NCI-H1048 (cell line): ENCODE results near the gene KCNN1.
"Not testable (repeated sequence)": the region's sequence is repeated elsewhere in the genome, so short reads cannot be mapped to it uniquely, and the experiment has no call there.

ENCODE experiments used
- DNase-seq: peaks from one replicate; lab custom pipeline; 2025; lab: John Stamatoyannopoulos, UW

Gene KCNN1

DNA sequence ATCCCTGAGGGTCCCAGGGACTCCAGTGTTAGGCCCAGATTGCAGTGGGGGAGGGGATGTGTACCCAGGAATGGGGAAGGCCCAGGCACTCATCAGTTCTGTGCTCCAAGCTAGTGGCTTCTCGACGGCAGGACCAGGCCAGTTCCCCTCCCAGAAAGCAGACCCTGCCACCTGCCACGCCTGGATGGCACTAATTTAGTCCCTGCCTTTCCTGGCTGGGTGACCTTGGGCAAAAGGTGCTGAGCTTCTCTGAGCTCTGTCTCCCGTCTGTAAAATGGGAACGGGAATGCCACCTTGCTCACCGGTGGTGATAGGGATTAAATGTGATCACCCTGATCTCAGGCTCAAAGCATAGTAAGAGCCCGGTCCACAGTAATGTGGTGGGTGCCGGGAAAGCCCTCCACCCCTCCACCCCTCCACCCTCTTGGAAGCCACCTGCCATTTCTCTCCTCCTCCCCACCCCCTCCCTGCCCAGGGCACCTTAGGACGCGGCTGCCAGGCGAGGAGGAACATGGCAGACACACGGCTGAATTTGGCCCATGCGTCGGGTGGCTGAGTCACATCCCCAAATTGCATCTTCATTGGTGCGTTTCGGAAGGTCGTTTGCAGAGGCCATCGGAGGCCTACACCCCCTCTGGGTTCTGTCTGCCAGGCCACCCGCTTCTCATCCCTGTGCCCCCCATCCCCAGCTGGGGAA lies 2.3 kb downstream of the KCNN1 start:
- DNase-seq, result no peak

DNA sequence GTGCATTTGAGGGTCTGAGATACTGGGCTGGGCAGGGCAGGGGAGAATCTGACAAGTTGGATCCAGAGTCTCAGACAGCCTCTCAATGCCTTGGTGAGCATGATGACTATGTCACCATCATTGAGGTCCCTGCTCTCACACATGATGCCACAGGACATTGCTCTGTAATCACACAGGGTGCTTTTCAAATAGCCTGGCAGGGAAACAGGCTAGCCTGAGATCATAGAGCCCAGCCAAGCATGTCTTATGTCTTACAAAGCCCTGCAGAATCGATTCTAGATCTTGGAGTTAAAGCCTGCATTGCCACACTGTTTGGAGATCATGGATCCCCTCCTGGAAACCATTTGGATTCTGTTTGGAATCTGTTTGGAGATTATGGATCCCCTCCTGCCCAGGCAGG lies 5.3 kb downstream of the KCNN1 start:
- no peak for DNase-seq

GRCh38 chr19:17973759-17974158 lies 6.9 kb downstream of the KCNN1 start:
- no peak for DNase-seq

- DNase-seq, result no peak
Observed at GRCh38 chr19:17974551-17974950, 7.6 kb downstream of the KCNN1 start.

DNA sequence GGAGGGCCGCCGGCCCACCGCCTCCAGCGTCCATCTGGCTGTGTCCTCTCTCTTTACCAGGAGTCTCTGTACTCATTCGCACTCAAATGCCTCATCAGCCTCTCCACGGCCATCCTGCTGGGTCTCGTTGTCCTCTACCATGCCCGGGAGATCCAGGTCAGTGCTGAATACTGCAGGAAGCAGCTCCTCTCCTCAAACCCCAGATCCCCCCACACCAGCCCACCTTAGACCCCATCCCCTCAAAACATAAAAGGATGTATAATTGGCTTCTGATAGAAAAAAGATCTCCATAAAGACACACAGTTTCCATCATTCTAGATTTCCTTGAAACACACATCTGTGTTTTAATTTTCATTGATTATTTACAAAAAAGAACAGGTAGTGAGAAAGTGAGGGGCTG lies 8.1 kb downstream of the KCNN1 start:
- DNase-seq, result no peak

GRCh38 chr19:17977021-17977420 lies 10.1 kb downstream of the KCNN1 start:
- DNase-seq, result no peak

- no peak for DNase-seq
Observed at GRCh38 chr19:17977488-17977887, 10.6 kb downstream of the KCNN1 start.

DNA sequence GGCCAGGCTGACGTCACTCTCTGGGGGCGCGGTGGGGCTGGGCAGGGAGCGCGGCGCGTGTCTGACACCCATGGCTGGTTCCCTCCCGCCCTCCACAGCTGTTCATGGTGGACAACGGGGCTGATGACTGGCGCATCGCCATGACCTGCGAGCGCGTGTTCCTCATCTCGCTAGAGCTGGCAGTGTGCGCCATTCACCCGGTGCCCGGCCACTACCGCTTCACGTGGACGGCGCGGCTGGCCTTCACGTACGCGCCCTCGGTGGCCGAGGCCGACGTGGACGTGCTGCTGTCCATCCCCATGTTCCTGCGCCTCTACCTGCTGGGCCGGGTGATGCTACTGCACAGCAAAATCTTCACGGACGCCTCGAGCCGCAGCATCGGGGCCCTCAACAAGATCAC lies 14.7 kb downstream of the KCNN1 start:
- no peak for DNase-seq

DNA sequence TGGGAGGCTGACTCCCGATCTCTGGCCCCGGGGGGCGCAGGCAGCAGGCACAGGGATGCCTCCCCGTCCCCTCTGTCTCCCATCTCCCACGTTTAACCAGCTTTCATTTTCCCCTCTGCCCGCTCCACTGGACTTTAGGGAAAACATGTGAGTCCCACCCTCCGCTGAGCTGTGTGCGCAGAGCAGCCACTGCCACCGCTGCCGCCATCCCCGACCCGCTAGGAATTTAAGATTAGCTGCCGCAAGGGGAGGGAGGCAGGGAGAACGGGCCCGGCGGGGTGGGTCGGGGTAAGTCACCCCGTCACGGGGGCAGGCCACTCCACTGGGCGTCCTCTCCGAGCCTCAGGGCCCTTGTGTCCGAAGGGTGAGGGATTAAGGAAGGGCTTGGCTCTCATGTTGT lies 15.5 kb downstream of the KCNN1 start:
- DNase-seq, result no peak

GRCh38 chr19:17985037-17985818 lies 18.3 kb downstream of the KCNN1 start:
- no peak for DNase-seq

DNA sequence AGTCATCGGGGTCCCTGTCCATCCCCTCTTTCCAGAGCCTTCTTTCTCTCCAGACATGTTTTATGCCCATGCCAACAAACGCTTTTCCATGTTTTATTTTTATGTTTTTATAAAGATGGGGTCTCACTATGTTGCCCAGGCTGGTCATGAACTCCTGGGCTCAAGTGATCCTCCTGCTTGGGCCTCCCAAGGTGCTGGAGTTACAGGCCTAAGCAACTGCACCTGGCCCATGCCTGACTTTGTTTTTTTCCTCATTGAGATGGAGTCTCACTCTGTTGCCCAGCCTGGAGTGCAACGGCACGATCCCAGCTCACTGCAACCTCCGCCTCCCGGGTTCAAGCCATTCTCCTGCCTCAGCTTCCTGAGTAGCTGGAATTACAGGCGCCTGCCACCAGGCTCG lies 19.7 kb downstream of the KCNN1 start:
- not testable (repeated sequence) for DNase-seq

GRCh38 chr19:17988161-17988560 lies 21.3 kb downstream of the KCNN1 start:
- no peak for DNase-seq

GRCh38 chr19:17989425-17990094 lies 22.7 kb downstream of the KCNN1 start:
- no peak for DNase-seq

GRCh38 chr19:17993076-17993813 lies 26.3 kb downstream of the KCNN1 start:
- no peak for DNase-seq

DNA sequence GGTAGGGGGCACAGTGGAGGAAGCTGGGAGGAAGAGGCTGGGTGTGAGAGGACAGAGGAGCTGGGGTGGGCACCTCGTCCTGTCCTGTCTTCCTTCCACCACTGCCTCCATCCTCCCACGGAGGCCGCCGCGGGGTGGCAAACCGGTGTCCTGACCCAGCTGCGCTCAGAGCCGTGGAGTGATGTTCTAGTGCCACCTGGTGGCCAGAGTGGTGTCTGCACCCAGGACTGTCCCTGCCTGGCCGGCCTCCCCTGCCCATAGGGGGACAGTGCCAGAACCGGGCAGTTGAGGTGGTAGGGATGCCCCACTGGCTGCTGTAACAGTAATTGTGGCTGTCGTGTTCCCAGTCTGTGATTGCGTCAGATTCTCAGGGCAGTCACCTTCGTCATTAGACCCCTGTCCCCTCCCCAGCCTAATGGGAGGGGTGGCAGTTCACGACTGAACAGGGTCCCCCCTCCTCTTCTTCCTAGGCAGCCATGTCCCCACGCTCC lies 30.0 kb downstream of the KCNN1 start:
- peak; percentile 59 for DNase-seq

GRCh38 chr19:17997969-17998826 lies 31.3 kb downstream of the KCNN1 start:
- DNase-seq, result no peak

DNA sequence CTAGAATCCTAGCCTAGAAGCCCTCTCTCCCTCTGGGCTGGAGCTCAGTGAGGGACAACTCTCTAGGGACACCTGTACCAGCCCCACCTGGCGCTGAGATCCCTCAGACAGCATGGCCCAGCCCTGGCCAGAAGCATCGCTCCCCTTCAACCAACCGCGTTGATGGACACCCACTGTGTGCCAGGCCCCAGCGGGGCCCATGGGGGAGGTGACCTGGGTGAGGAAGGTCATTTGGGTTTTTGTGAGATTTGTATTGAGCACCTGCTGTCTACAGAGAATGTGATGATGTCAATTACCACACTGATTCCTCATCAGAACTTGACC lies 31.9 kb downstream of the KCNN1 start:
- no peak for DNase-seq

DNA sequence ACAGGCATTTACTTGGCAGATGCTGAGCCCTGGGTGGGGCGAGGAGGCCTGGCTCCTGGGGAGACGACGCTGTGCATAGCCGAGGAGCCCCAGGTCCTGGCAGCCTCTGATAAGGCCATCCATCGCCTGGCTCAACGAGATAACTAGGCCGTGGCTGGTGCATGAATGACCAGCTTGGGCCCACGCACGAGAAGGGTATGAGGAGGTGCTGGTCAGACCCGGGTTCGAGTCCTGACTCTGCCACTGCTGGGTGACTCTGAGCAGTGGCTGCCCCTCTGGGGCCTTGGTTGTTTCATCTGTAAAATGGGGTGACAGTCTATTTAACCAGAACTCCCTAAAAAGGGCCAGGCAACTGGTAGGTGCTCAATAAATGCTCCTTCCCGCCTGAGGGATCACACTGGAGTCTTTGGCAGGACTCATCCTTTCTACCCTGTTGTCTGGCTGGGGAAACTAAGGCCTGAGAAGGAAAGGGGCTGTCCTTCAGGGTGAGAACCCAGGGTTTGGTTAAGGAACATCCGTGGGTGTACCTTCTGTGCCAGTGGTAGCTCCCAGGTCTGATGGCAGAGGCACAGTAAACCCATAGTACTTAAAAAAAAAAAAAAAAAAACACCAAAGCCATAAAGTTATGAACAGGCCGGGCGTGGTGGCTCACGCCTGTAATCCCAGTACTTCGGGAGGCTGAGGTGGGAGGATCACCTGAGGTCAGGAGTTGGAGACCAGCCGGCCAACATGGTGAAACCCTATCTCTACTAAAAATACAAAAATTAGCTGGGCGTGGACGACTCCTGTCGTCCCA lies 33.0 kb downstream of the KCNN1 start:
- no peak for DNase-seq

GRCh38 chr19:18000480-18000914 lies 33.6 kb downstream of the KCNN1 start:
- DNase-seq, result no peak
